ENCODE data around the gene FBXW12.
A peak's percentile ranks its signal among the peaks of the same experiment; 100 is the strongest.

FBXW12 gene

DNA sequence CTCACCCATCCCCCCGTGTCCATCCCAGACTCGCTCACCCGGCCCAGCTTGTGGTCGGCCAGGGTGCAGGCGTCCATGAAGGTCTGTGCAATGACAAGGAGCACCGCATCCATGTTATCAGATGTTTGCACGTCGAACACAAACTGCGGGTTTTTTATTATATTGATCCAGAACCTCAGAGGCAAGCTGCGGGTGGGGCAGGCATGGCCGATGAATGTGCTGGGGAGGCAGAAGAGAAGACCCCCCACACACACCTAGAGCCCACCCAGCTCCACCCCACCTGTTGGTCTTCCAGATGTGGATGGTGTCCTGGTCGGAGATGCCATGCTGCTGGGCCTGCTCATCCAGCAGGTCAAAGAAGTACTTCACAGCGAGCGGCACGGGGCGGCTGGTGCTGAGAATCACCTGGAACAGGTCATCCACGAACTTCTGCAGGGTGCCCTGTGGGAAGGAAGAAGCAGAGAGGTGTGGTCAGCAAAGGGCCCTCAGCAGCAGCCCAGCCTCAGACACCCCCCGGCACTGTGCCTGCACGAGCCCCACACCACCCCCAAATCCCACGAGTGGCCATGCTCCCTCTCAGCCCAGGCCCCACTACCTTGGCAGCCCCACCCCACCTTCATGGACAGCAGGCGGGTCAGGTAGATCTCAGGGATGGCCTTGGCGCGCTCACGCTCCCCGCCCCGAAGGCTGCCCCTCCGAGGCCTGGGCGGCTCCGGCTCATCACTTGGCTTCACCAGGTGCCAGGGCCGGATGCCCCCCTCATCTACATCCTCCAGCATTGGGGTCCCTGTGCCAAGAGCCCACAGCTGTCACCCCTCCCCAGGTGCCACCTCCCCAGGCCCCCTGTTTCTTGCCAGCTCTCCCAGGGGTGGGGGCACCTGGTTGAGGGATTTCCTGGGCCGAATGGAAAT, 37.5 kb downstream of the FBXW12 start:
- no peak for DNase-seq

DNA sequence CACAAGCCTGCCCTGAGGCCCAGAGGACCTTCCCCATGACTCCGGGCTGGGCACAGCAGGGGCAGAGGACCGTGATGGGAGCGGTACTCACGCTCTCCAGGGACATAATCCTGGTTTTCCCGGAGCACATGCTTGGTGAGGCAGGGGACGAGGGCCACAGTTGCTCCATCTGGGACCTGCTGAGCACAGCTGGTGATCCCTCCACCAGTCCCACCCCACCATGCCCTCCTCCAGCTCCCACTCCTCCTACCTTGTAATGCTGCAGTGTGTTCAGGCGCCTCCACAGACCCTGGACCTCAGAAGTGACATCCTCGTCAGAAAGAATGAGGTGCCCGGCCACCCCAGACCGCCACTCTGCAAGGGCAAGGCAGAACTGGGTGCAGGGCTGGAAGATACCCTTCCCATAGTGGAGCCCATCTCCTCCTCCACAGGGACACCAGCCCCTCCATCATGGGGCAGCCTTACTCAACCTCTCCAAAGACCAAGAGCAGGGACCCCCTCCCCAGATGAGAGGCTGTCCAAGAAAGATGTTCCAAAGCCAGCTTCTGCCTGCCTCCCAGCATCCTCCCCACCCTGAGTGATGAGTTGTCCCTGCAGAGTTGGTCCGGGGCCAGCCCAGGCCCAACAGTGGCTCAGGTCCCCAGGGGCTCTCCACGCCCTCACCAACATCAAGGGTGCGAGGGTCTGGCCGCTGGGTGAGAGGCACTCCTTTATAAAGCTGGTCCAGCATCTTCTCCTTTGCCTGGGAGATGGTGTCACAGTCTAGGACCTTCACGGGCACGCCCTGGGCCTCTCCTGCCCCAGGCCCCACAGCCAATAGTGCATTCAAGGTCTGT, 38.4 kb downstream of the FBXW12 start:
- peak; percentile 8 for DNase-seq

DNA sequence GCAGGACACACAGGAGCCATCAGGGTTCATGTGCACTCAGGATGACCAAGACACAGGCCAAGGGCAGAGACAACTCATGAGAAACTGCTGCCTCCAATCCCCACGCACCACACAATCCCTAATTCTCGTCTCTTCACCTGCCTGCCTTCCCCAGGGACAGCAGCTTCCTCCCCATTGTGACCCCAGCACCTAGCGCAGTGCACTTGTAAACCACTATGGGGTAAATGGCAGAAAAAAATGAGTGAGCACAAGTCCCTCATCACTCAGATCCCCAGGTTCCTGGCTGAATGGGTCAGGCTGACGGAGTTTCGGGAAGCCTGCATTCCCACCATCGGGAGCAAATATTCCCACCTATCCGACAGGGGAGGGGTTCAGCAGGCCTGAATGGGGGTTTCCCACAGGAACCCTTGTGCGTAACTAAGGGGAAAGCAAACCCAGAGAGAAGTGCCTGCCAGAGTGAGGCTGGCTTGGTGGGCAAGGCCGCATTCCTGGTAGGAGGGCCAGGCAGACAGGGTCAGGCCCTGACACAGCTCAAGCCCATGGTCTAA, 39.1 kb downstream of the FBXW12 start:
- DNase-seq = peak; percentile 17

DNA sequence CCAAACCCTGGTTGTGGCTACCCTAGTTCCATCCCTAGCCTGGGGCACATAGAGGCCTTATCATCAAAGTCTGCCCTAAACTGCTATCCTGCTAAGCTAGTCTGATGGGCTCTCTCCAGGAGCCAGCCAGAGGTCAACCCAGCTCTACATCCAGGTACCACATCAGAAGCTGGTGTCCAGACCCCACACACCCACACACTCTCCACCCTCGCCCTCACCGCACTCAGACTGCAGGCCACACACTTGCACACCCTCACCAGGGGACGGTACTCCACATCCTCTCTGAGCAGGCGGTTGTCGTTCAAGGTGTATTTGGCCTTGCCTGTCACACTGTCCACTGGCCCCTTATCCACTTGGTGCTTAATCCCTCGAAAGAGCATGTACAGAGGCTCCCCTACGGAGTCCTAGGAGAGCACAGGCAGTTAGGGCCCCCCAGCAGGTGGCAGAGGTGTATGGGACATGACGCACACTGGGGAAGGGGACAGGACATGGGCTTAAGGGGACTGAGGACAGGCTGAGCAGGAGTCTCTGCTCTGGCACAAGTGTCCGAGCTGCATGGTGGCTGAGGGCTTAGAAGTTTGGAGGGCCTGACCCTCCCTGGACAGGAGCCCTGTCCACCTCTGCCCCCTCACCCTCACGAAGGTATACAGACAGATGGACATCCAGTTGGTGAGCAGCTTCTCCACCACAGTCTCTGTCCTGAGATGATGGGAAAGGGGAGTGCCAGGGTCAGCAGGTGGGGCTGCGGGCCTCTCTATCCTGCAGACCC, 39.8 kb downstream of the FBXW12 start:
- DNase-seq = no peak

DNA sequence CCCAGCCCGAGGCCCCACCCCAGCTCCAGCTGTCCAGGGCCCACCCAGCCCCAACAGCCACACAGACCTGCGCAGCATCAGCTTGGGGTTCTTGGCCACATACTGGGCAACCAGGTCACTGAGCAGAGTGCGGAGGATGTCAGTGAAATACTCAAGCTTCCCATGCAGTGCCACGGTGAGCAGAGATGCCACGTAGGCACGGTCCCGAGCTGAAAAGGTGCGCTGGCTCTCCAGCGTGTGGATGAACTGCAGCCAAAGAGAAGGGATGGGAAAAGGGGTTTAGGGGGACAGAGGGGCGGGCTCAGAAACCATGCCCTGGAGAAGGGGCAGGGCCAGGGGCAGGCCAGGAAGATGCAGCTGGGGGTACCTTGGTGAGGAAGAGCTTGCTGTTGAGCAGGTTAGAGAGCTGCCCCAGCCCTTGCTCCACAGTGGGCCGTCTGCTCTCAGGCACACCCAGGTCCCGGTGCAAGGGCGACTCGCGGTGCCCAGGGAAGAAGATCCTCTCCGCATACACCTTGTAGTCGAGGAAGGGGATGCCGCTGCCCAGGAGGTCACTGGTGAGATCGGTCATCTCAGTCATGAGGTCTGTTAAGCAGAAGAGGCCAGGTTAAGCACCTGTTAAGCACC, 40.5 kb downstream of the FBXW12 start:
- DNase-seq = no peak

DNA sequence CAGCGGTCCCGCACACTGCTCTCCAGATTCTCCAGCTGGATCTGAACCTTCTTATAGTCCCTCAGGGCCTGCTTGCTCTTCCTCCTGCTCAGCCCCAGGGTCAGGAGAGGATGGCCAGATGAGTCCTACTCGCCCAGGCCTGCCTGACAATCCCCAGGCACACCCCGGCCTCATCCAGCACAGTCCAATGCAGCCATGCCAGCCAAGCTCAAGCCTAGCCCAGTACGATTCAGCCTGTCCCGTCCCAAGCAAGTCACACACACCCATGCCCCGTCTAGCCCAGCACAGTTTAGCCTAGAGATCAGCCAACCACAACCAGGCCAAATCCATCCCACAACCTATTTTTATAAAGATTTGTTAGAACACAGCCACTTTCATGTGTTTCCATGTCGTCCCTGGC, 41.1 kb downstream of the FBXW12 start:
- DNase-seq = peak; percentile 16

DNA sequence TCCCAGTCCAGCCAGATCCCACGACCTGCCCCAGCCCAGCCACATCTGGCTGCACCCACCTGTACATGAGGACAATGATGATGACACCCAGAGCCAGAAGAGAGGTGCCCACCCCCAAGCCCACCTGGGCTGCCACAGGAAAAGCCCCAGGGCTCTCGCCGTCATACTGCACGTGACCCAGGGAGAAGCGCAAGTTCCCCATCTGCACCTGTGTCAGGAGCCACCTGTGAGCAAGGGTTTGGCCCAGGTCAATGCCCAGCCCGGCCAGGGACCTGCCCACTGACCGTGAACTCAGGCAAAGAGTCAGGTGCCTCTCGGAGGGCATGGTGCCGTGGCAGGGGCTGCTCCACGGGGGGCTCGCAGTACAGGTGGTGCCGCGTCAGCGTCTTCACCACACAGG, 41.6 kb downstream of the FBXW12 start:
- no peak for DNase-seq

DNA sequence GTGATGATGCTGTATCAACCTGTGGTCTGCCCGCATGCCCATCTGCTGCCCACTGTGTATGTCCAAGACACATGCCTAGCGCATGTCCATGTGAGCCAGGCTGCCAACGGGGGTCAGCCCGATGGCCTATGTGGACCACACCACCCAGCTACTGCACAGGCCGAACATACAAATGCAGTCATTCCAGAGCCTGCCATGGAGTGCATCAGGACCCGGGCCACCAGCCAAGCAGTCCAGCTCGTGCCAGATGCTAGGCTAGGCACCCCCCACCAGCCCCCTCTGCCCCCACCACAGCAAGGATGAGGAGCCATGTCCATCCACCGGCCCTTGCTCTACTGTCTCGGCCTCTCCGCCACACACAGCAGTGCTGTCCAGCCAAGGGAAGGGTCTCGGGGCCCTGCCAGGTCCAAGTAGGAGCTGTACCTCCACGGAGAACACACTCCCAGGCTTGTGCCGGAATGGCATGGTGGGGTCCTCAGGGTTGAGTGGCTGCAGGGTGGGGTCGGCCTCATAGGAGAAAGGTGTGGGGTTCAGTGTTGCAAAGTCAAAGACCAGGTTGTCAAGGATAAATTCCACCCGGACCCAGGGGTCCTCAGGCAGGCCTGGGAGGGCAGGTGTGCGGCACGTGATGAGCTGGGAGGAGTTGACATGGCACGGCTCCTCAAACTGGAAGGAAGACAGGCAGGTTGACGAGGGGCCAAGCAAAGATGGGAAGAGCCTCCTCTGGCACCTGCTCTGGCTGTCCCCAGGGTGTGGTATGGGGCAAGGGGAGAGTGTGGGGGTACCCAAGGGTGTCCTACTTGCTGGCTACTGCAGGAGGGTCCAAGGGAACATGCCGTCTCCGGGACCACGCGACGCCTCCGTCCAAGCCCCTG, 42.6 kb downstream of the FBXW12 start:
- DNase-seq = no peak

DNA sequence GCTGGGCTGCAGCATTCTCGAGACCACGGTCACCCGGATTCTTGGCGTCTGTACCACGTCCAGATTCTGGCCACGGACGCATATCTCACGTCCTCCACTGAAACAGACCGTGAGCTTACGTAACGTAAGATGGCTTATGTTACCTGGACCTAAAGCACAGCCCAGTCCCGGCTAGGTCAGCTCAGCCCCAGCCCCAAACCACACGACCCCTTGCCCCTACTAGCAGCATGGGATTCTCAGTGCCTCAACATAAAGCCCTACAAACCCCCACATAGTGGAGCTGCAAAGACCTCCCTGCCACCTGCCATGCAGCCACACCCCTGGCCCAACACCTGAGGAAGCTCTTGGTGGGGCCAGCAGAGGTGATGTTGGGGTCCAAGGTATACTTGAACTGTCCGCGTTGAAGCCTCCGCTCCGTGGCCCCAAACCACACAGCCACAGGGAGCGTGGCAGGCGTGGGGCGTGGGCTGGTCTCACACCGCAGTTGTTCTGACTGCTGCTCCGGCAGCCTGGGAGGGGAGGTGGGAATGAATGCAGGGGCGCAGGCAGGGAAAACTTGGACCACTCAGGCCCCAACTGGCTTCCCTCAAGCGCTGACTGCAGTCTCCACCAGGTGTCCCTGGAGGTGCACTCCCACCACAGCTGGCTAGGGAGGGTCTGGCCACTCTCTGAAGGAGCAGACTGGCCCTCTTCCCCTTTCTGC, 43.4 kb downstream of the FBXW12 start:
- no peak for DNase-seq

DNA sequence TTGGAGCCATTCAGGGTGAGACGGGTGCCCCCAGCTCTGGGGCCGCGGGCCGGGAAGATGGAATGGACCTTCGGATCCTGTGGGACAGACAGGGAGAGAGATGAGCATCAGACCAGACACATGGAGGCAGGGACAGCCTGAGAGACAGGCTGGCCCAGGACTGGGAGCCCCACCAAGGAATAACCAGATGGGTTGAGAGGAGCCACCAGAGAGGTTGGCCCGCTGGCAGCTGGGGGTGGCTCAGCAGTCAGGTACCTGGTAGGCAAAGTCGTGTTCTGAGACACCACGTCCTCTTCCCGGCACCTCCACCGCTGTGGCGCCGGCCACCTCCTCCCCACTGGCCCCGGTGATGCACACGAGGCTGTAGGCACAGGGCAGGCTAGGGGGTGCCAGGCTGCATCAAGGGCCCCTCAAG, 44.1 kb downstream of the FBXW12 start:
- DNase-seq = no peak

DNA sequence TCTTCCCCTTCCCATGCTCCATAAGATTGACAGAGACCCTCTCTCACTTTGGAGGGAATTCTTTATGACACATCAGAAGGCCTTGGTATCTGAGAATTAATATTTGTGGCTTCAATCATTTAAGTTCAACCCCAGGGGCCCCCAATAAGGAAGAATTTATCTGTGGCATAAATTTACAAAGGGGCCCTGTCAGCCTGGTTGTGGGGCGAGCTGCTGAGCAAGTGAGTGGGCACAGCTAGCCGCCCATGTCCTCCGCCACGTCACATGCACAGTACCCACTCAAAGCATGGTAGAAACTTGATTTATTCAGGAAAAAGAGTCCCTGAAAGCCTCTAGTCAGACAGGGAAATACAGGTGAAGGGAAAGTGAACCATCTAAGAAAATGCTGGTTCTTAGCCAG, 44.5 kb downstream of the FBXW12 start:
- no peak for DNase-seq

DNA sequence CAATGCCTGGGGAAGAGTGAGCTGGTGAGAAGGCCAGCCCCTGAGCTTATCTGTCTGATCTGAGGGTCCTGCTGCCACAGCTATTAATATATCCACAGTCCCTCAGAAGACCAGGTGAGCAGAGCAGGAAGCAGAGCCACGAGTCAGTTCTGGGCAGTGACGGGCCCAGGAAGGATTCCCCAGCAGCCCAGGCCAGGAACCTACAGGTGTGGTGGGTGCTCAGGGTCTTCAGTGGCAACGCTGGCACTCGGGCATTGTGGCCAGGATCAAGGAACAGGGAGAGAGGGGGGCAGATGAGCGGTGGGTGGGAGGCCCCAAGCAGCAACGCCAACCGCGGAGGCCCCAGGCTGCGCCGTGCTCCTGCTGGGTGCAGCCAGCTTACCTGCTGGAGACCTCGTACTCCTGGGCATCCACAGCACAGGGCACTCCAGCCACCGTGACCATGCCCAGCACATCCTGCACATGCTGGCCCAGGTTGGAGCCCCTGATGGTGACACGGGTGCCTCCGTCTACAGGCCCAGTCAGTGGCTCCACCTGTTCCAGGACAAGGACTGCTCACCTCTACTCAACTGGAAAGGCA, 45.6 kb downstream of the FBXW12 start:
- no peak for DNase-seq

DNA sequence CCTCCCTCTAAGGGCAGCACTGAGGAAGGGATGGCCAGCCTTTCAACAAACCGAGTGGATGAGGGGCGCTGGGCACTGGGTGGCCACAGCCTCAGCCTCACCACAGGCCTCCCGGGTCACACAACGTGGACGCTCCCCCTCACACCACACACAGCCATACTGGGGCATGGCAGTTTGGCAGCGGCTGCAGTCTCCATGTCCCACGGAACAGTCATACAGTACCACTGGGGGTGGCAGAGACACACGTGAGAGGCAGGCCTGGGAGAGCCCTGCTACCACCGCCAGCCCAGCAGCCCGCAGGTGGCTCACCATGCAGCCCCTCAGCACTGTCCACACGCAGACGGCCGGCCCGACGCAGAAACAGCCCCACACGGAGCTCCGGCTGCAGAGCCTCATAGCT, 46.1 kb downstream of the FBXW12 start:
- no peak for DNase-seq

DNA sequence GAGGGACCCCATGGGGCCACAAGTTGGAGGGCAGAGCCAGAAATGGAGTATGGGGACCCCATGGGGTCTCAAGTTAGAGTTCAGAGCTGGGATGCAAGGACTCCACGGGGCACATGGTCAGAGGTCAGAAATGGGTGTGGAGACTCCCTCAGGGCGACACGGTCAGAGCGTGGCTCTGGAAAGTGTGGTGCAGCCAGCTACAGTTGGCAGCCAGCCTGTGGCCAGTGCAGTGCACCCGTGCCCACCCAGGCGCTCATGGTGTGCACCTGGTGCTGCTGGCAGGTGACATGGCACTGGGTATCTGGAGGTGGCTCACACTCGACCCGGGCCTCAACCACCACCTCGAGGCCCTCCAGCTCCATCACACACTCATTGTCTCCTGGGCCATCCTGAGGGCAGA, 46.6 kb downstream of the FBXW12 start:
- no peak for DNase-seq

DNA sequence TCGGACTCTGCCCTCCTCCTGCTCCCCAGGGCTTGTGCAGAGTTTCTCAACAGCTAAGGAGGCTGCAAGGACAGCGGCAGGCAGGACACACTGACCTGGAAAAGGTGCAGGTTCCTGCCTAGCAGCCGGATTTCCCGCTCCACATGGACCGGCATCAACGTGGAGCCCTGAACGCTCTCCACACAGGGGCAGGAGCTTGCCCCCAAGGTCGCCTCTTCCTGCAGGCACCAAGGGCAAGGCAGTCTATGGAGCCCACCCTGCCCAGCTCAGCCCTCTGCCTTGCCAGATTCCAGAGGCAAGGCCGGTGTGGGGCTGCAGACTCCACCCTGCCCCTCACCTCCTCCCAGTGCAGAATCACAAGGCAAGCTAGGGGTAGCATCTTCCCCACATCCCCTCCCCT, 47.1 kb downstream of the FBXW12 start:
- DNase-seq = no peak

DNA sequence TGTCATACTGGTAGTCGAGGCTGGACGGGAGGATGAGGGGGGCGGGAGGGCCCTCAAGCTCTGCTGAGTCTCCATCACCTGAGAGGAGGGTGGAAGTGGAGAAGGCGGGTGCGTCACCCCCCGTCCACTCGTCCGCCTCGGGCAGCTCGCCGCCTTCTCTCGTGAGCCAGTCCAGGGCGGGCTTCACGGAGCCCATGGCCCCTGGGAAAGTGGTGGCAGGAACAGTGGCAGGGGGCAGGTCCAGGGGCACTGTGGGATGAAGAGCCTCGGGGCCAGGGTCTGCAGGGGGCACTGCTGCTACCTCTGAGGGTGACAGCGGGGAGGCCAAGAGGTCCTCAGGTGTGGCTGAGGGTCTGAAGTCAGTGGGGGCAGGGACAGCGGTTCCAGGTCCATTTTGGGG, 47.6 kb downstream of the FBXW12 start:
- no peak for DNase-seq

DNA sequence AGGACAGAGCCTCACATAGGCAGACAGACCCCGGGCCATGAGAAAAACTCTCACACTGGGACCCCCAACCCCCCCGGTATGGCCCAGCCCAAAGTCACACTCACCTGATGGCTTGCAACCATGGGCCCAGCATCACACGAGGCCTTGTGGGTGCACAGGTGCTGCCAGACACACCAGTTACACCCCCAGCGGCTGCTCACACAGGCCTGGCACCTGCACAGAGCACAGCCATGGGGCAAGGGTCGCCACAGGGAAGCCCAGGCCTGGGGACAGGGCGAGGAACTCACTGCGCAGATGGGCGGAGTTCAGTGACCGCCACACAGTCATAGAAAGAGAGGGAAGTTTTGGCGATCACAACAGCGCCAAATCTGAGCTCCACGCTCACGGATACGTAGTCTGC, 48.5 kb downstream of the FBXW12 start:
- no peak for DNase-seq

DNA sequence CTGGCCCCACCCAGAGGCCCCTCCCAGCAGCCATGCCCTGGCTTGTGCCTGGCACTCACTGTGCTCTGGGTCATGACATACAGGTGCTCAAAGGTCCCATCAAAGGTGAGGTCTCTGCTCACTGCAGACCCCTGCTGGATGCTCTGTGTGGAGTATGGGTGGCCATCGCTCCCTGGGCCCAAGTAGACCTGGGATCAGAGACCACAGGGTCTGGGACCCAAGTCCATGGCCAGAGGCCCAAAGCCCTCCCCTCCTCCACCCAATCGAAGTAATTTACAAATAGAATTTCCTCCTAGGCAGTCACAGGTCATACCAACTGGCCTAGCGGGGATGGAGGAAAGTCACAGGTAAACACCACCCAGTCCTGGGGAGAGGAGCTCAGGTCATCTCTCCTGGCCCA, 50.3 kb downstream of the FBXW12 start:
- no peak for DNase-seq

DNA sequence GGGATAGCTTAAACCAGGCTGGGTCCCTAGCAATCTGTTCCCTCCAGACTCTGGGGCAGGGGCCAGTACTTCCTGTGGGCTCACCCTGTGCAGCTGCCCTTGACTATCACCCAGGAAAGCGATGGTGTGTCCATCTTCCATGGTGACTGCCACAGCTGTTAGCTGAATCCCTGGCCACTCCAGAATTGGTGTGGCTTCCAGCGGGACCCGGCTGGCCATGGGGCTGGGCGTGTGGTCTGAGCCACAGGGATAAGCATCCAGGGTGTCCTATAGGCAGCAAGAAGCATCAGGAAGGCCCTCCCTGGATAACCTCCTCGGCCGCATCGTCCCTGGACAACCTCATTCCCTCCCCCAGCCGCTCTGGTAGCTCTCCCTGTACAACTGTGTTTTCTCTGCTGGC, 50.7 kb downstream of the FBXW12 start:
- DNase-seq = no peak

DNA sequence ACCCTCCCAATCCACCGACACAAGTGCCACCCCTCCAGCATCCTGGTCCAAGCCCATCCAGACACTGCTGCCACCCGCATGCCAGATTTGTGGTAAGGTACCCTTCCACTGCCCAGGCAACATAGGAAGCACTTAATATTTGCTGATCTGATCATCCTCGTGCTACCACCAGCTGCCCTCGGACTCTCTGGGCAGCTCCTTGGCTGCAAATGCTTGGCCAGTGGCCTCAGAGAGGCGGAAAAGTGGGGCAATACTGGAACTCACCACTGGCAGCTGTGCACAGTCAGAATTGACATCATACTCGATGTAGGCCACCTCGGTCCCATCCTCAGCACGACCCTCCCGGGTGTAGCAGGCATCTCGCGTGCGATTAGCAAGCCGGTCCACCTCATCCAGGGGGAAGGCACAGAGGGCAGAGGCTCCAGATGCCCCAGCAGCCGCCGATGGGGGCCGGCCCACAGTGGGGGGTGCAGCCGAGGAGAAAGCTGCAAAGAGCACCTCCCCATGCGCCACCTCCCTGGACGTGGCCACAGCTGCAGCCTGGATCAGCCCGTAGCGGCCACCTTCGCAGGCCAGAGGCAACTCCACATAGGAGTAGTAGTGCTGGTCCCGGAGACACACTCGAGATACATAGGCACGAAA, 51.3 kb downstream of the FBXW12 start:
- DNase-seq = no peak

All from right hindlimb (tissue), 1 donor.